ENCODE results near the gene GABRD. TPM values are rescaled to one million over a fixed set of nuclear protein-coding genes. Genes with fewer than 3 reads are reported as not detected.

The GABRD gene
- total and polyA plus RNA-seq, 8 donors, result 0.09 to 0.61 (median 0.15) TPM; not detected in 3

DNA sequence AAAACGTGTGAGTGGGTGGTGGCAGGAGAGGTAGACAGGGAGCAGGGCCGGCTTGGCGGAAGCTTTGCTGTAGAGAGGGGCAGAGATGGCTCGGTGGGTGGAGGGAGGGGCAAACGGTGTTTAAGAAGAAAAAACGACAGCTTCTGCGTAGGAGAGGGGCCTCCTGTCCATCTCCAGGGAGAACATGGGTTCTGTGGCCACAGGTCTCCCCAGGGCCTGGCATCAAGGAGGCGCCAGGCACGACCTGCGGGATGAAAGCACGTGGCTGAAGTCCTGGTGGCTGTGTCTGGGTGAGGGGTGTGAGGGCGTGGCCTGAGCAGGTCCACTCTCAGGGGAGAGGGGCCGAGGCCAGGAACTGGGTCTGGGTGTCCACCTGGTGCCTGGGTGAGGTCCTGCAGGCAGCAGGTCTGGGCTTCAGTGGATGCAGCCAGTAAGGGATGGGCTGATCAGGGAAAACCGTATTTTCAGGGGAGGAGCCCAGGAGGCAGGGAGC lies 30.1 kb downstream of the GABRD start:
- 40 to 41% methylated on average over 14 of the region's 14 CpGs for WGBS, 2 donors
- FAIRE-seq (no peak), ATAC-seq (peak; percentile 18 to 44 (median 29)), DNase-seq (peak in 4 of 6 donors; percentile 35 to 85 (median 59))
- Histone ChIP-seq H3K27me3 (no peaks in the 10 kb centered on the region), H3K4me3 (peak overlapping the region in 3 of 4 donors; percentile 67 to 84 (median 84)), H3K4me1 (peaks cover 0 to 8% (median 4%) of the 10 kb centered on the region in 3 donors), H3K36me3 (no peaks in the 10 kb centered on the region), H3K9me3 (no peaks in the 10 kb centered on the region), H3K27ac (peak overlapping the region in 2 of 4 donors; percentile 60 to 74)
- intact Hi-C loops (cut with DNase I), result loop anchor here in 1 of 3 donors (5.0 kb wide), 1 partner anchor 107 kb away; no protein-coding TSS in a partner anchor
- TF ChIP-seq, protein P1, sequence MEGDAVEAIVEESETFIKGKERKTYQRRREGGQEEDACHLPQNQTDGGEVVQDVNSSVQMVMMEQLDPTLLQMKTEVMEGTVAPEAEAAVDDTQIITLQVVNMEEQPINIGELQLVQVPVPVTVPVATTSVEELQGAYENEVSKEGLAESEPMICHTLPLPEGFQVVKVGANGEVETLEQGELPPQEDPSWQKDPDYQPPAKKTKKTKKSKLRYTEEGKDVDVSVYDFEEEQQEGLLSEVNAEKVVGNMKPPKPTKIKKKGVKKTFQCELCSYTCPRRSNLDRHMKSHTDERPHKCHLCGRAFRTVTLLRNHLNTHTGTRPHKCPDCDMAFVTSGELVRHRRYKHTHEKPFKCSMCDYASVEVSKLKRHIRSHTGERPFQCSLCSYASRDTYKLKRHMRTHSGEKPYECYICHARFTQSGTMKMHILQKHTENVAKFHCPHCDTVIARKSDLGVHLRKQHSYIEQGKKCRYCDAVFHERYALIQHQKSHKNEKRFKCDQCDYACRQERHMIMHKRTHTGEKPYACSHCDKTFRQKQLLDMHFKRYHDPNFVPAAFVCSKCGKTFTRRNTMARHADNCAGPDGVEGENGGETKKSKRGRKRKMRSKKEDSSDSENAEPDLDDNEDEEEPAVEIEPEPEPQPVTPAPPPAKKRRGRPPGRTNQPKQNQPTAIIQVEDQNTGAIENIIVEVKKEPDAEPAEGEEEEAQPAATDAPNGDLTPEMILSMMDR (IDR thresholded peaks at IDR 0.05), result peak in 2 of 4 donors; percentile 28 to 36

DNA sequence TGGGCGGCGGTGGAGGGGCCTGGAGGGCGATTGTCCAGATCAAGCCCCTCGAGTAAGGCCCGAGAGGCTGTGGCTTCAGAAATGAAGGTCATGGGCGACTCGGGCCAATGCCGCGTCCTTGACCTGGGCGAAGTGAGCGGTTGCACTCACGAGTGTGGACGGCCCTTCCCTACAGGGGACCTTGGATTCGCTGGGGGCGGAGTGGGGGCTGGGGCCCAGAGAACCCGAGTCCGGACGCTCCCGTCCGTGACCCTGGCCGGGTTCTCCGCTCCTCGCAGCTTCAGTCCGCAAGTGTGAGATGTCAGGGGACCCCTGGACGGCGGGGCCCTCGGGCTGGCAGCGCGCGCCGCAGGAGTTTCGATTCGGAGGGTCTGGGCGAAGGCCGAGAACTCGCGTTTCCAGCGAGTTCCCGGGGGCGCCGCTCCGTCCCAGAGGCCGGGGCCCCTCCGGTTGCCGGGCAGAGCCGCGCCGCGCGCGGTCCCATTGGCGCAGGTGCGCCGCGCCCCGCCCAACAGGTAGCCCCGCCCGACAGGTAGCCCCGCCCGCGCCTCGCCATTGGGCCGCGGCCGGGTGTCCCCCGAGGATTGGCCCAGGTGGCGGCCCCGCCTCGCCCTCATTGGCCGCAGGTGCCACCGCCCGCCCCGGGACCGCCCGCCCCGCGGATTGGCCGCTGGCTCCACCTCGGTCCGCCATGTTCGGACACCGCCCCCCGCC lies 30.7 kb downstream of the GABRD start, which contains the start of gene PRKCZ:
Gene PRKCZ (plus strand): TSS at position 694 of the 714 bp plus-strand sequence. CDS start 220 bp downstream, outside the sequence.
- H3K27ac ChIP-seq, result peak within 1 kb of the TSS; percentile 57 to 74 (median 62)
- 1 to 3% methylated on average over 39 to 83 of the region's 83 CpGs for WGBS, 2 donors
- H3K4me3 ChIP-seq, result peak within 1 kb of the TSS; percentile 67 to 84 (median 79)
- no peaks in the 10 kb centered on the region for H3K36me3 ChIP-seq
- ATAC-seq (peak; percentile 94 to 96 (median 95)), DNase-seq (peak; percentile 95 to 99 (median 98)), FAIRE-seq (no peak)
- intact Hi-C loops (cut with DNase I), result loop anchor here in 1 of 3 donors (5.0 kb wide), 1 partner anchor 108 kb away; no protein-coding TSS in a partner anchor
- TF ChIP-seq, protein P1 (IDR thresholded peaks at IDR 0.05), result no peak
- H3K27me3 ChIP-seq, result no peaks in the 10 kb centered on the region
- peaks cover 0 to 5% (median 4%) of the 10 kb centered on the region in 3 donors for H3K4me1 ChIP-seq
- H3K9me3 ChIP-seq, result no peaks in the 10 kb centered on the region

DNA sequence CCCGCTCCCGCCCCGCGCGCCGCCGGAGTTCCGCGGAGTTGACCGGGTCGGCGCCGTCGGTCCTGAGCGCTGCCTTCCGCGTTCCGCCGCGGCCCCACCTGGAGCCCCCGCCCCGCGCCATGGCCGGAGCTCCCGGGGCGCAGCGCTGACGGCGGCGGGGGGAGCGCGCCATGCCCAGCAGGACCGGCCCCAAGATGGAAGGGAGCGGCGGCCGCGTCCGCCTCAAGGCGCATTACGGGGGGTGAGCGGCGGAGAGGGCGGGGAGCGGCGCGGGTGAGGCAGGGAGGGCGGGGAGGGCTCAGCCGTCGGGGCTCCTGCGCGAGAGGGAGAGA lies 31.3 kb downstream of the GABRD start:
- Histone ChIP-seq H3K27ac (peak overlapping the region in 1 of 4 donors; percentile 30), H3K36me3 (no peaks in the 10 kb centered on the region), H3K4me1 (peaks cover 0 to 4% (median 0%) of the 10 kb centered on the region in 3 donors), H3K9me3 (no peaks in the 10 kb centered on the region), H3K27me3 (no peaks in the 10 kb centered on the region), H3K4me3 (peak overlapping the region; percentile 67 to 84 (median 79))
- FAIRE-seq, result no peak
- intact Hi-C loops (cut with DNase I), result no loop called here
- peak in 3 of 6 donors; percentile 44 to 77 (median 50) for DNase-seq
- TF ChIP-seq, protein P1 (IDR thresholded peaks at IDR 0.05), result no peak
- ATAC-seq, result peak in 3 of 4 donors; percentile 8 to 48 (median 15)
- 0 to 1% methylated on average over 12 to 51 of the region's 51 CpGs for WGBS, 2 donors

DNA sequence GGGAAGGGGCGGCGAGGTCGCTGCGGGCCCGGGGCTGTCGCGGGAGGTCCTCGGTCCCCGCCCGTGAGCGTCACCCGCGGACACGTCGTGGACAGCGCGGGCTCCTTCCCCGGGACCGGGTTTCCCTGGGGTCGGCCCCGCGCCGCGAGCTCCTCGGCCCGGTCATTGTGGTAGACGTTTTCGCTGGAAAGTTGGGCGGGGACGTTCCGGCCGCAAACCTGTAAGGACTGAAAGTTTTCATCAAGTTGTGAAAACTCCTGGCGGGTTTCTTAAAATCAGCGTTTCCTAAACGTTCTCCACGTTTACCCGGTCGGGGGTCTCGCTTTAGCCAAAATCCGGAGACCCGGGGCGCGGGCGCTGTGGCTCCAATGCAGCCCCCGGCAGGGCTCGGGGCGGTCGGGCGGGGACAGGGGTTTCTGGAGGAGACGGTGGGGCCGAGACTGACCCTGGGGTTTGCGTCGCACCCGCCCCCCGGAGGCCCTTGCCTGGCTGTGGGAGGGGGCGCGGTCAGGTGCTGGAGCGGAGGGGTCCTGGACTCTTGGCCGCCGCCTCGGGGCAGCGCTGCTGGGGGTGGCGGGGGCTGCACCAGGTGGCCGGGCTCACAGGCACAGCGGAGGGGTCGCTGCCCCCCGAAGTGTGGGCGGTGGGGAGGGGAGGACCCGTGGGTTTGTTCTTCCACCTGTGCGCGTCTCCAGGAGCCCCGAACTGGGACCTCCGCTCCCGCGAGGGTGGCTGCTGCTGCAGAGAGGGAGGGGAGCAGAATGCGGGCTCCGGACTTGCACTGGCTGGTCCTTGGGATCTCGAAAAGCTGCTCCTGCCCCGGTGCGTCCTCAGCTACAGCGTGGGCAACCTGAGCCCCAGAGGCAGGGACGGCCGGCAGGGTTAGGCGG lies 31.9 kb downstream of the GABRD start:
- Histone ChIP-seq H3K27me3 (no peaks in the 10 kb centered on the region), H3K9me3 (no peaks in the 10 kb centered on the region), H3K36me3 (no peaks in the 10 kb centered on the region), H3K27ac (peak overlapping the region in 1 of 4 donors; percentile 30), H3K4me1 (peaks cover 0 to 4% (median 0%) of the 10 kb centered on the region in 3 donors), H3K4me3 (peak overlapping the region; percentile 67 to 84 (median 79))
- ATAC-seq (no peak), FAIRE-seq (no peak), DNase-seq (peak in 3 of 6 donors; percentile 51 to 81 (median 72))
- WGBS, 2 donors, result 5% methylated on average over 66 to 84 of the region's 84 CpGs
- intact Hi-C loops (cut with DNase I), result no loop called here
- TF ChIP-seq, protein P1 (IDR thresholded peaks at IDR 0.05), result no peak
